Uterus (tissue), 4 donors: ENCODE data around the gene RAE1. TPM values are rescaled to one million over a fixed set of nuclear protein-coding genes. Genes with fewer than 3 reads are reported as not detected.
A peak's percentile ranks its signal among the peaks of the same experiment; 100 is the strongest.

ENCODE experiments used
- DNase-seq, 2 donors: peaks; one replicate each; pipeline ENCODE4 v3.0.0-alpha.2; 2019 to 2020
- H3K27ac ChIP-seq, 2 donors: fragments of 200-600 bp; sonication (generic); 1 replicate in 1 of 2; 2 replicates in 1 of 2; pipeline ENCODE4 v1.5.1; 2016 to 2018
- H3K27me3 ChIP-seq, 2 donors: fragments of 200-600 bp; sonication (generic); one replicate each; pipeline ENCODE4 v1.5.1; 2018 to 2019; ENCODE audit warnings: control low read depth in 1 of 2
- H3K36me3 ChIP-seq, 2 donors: fragments of 200-600 bp; sonication (generic); one replicate each; pipeline ENCODE4 v1.5.1; 2019; ENCODE audit warnings: control low read depth in 1 of 2
- H3K4me1 ChIP-seq, 2 donors: fragments of 200-600 bp; sonication (generic); one replicate each; pipeline ENCODE4 v1.5.1; 2018 to 2019; ENCODE audit warnings: control low read depth in 1 of 2
- H3K4me3 ChIP-seq, 2 donors: fragments of 200-600 bp; sonication (generic); 1 replicate in 1 of 2; 2 replicates in 1 of 2; pipeline ENCODE4 v1.5.1; 2018 to 2019; ENCODE audit warnings: mild to moderate bottlenecking in 1 of 2
- H3K9me3 ChIP-seq, 2 donors: fragments of 200-600 bp; sonication (generic); one replicate each; pipeline ENCODE4 v1.5.1; 2019; ENCODE audit warnings: control low read depth in 1 of 2
- CTCF ChIP-seq, 4 experiments: fragments of 200-600 bp in 2 of 4; fragments of 450-650 bp in 2 of 4; sonication (generic) in 2 of 4; IDR thresholded peaks; one replicate each; pipeline ENCODE4 v1.5.1; 2016 to 2019; ENCODE audit warnings: antibody characterized with exemption in 4 of 4, mild to moderate bottlenecking in 2 of 4, moderate library complexity in 1 of 4
- POLR2A ChIP-seq, 2 donors: fragments of 450-650 bp; IDR thresholded peaks; one replicate each; pipeline ENCODE4 v1.6.1; 2016; ENCODE audit warnings: antibody characterized with exemption in 2 of 2, mild to moderate bottlenecking in 1 of 2, moderate library complexity in 1 of 2
- intact Hi-C: fragments of 100-400 bp; cut with DNase I; formaldehyde crosslinking; loops from one replicate; pipeline ENCODE4 v1.15.1; 2023; ENCODE audit warnings: low total_unique reads
- total RNA-seq, 4 donors: library from RNA; depleted of rRNA in 3 of 4; stranded (reverse); fragments of >200 nt in 3 of 4; gene quantifications; one replicate each; pipeline versions ENCODE4 v1.1.0 to v1.2.4, GENCODE V29; 2014 to 2023
- donor health status: DM: yes; HTN: yes; CAD: no.

The RAE1 gene
- total RNA-seq, 4 donors from 2014 or later, result 23.4 to 72.0 (median 36.0) TPM

- peaks cover 0 to 27% of the 10 kb centered on the region in 2 donors for H3K4me1 ChIP-seq
- TF ChIP-seq POLR2A (IDR thresholded peaks at IDR 0.05) (no peak), CTCF (IDR thresholded peaks at IDR 0.05) (no peak)
- H3K36me3 ChIP-seq, result no peaks in the 10 kb centered on the region
- H3K9me3 ChIP-seq, result no peaks in the 10 kb centered on the region
- intact Hi-C loops, result no loop called here
- no peak for DNase-seq
- no peaks in the 10 kb centered on the region for H3K27me3 ChIP-seq
- H3K27ac ChIP-seq, result peak overlapping the region in 1 of 2 donors; percentile 7
- no peak overlapping the region for H3K4me3 ChIP-seq
Observed at GRCh38 chr20:57400821-57401564, 49.9 kb downstream of the RAE1 start.

- TF ChIP-seq CTCF (IDR thresholded peaks at IDR 0.05), result no peak
- no peak for TF ChIP-seq POLR2A (IDR thresholded peaks at IDR 0.05)
- no peak overlapping the region for H3K4me3 ChIP-seq
- peaks cover 0 to 27% of the 10 kb centered on the region in 2 donors for H3K4me1 ChIP-seq
- DNase-seq, result no peak
- H3K36me3 ChIP-seq, result no peaks in the 10 kb centered on the region
- no peaks in the 10 kb centered on the region for H3K27me3 ChIP-seq
- H3K9me3 ChIP-seq, result no peaks in the 10 kb centered on the region
- no peak overlapping the region for H3K27ac ChIP-seq
- intact Hi-C loops, result no loop called here
Observed at GRCh38 chr20:57401565-57401918, 50.5 kb downstream of the RAE1 start.

GRCh38 chr20:57402206-57403125 is 51.4 kb downstream of the RAE1 start:
- no peak overlapping the region for H3K4me3 ChIP-seq
- TF ChIP-seq CTCF (IDR thresholded peaks at IDR 0.05), result no peak
- TF ChIP-seq POLR2A (IDR thresholded peaks at IDR 0.05), result no peak
- no peak for DNase-seq
- intact Hi-C loops, result no loop called here
- peaks cover 0 to 27% of the 10 kb centered on the region in 2 donors for H3K4me1 ChIP-seq
- H3K36me3 ChIP-seq, result no peaks in the 10 kb centered on the region
- no peaks in the 10 kb centered on the region for H3K9me3 ChIP-seq
- H3K27me3 ChIP-seq, result no peaks in the 10 kb centered on the region
- no peak overlapping the region for H3K27ac ChIP-seq

GRCh38 chr20:57403216-57403615 is 52.2 kb downstream of the RAE1 start:
- Histone ChIP-seq H3K4me1 (peaks cover 0 to 22% of the 10 kb centered on the region in 2 donors), H3K27ac (no peak overlapping the region), H3K27me3 (no peaks in the 10 kb centered on the region), H3K9me3 (no peaks in the 10 kb centered on the region), H3K4me3 (no peak overlapping the region), H3K36me3 (no peaks in the 10 kb centered on the region)
- no peak for DNase-seq
- no peak for TF ChIP-seq POLR2A (IDR thresholded peaks at IDR 0.05)
- TF ChIP-seq CTCF (IDR thresholded peaks at IDR 0.05), result no peak
- intact Hi-C loops, result no loop called here

- Histone ChIP-seq H3K9me3 (no peaks in the 10 kb centered on the region), H3K36me3 (no peaks in the 10 kb centered on the region), H3K27me3 (no peaks in the 10 kb centered on the region), H3K4me1 (peaks cover 0 to 14% of the 10 kb centered on the region in 2 donors), H3K27ac (no peak overlapping the region), H3K4me3 (no peak overlapping the region)
- no peak for TF ChIP-seq CTCF (IDR thresholded peaks at IDR 0.05)
- no peak for TF ChIP-seq POLR2A (IDR thresholded peaks at IDR 0.05)
- no peak for DNase-seq
- intact Hi-C loops, result no loop called here
Observed at GRCh38 chr20:57404006-57404405, 53.0 kb downstream of the RAE1 start.
